ENCODE data around the gene STARD3. TPM values are rescaled to one million over a fixed set of nuclear protein-coding genes. Genes with fewer than 3 reads are reported as not detected.

Gene STARD3
- polyA plus RNA-seq, 1 donor from 2014 or later, result 105 TPM

- Histone ChIP-seq H3K27me3 (ENCODE audit: insufficient read depth, low read depth, low read length) (peaks cover 63% of the 10 kb centered on the region), H3K27ac (ENCODE audit: low read length) (no peak overlapping the region), H2AFZ (ENCODE audit: low read depth, low read length) (no peak overlapping the region), H3K4me2 (ENCODE audit: low read length) (no peak overlapping the region), H3K9me3 (ENCODE audit: low read length) (no peaks in the 10 kb centered on the region), H3K9me2 (ENCODE audit: insufficient read depth, low read length) (no peaks in the 10 kb centered on the region), H3K79me2 (replicated peaks; ENCODE audit: insufficient read depth, low read length) (no peaks in the 10 kb centered on the region), H3K4me3 (ENCODE audit: low read length) (no peak overlapping the region), H3K9ac (ENCODE audit: low read length) (no peak overlapping the region), H4K20me1 (ENCODE audit: insufficient read depth) (no peaks in the 10 kb centered on the region), H3K36me3 (ENCODE audit: insufficient read depth, low read length) (no peaks in the 10 kb centered on the region), H3F3A (ENCODE audit: insufficient read depth, low read length, poor library complexity, severe bottlenecking) (no peaks in the 10 kb centered on the region)
- TF ChIP-seq REST (IDR thresholded peaks at IDR 0.05; ENCODE audit: borderline replicate concordance) (peak; percentile 35), TAF1 (IDR thresholded peaks at IDR 0.05; ENCODE audit: low read depth) (no peak)
Observed at GRCh38 chr17:39591958-39592954, 44.7 kb upstream of the STARD3 start.

- Histone ChIP-seq H4K20me1 (ENCODE audit: insufficient read depth) (no peaks in the 10 kb centered on the region), H3K27me3 (ENCODE audit: insufficient read depth, low read depth, low read length) (peaks cover 75% of the 10 kb centered on the region), H3K27ac (ENCODE audit: low read length) (no peak overlapping the region), H3F3A (ENCODE audit: insufficient read depth, low read length, poor library complexity, severe bottlenecking) (no peaks in the 10 kb centered on the region), H3K9me2 (ENCODE audit: insufficient read depth, low read length) (no peaks in the 10 kb centered on the region), H3K36me3 (ENCODE audit: insufficient read depth, low read length) (no peaks in the 10 kb centered on the region), H3K4me3 (ENCODE audit: low read length) (no peak overlapping the region), H3K9ac (ENCODE audit: low read length) (no peak overlapping the region), H3K9me3 (ENCODE audit: low read length) (no peaks in the 10 kb centered on the region), H3K4me2 (ENCODE audit: low read length) (no peak overlapping the region), H2AFZ (ENCODE audit: low read depth, low read length) (no peak overlapping the region), H3K79me2 (replicated peaks; ENCODE audit: insufficient read depth, low read length) (no peaks in the 10 kb centered on the region)
- TF ChIP-seq REST (IDR thresholded peaks at IDR 0.05; ENCODE audit: borderline replicate concordance), result no peak
- TF ChIP-seq EZH2 (IDR thresholded peaks at IDR 0.05; ENCODE audit: borderline replicate concordance, insufficient read depth, low read length, poor library complexity, severe bottlenecking), result no peak
- TF ChIP-seq POLR2AphosphoS5 (IDR thresholded peaks at IDR 0.05), result no peak
- TF ChIP-seq, protein P1, sequence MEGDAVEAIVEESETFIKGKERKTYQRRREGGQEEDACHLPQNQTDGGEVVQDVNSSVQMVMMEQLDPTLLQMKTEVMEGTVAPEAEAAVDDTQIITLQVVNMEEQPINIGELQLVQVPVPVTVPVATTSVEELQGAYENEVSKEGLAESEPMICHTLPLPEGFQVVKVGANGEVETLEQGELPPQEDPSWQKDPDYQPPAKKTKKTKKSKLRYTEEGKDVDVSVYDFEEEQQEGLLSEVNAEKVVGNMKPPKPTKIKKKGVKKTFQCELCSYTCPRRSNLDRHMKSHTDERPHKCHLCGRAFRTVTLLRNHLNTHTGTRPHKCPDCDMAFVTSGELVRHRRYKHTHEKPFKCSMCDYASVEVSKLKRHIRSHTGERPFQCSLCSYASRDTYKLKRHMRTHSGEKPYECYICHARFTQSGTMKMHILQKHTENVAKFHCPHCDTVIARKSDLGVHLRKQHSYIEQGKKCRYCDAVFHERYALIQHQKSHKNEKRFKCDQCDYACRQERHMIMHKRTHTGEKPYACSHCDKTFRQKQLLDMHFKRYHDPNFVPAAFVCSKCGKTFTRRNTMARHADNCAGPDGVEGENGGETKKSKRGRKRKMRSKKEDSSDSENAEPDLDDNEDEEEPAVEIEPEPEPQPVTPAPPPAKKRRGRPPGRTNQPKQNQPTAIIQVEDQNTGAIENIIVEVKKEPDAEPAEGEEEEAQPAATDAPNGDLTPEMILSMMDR (IDR thresholded peaks at IDR 0.05; ENCODE audit: poor library complexity, severe bottlenecking), result no peak
- TF ChIP-seq TAF1 (IDR thresholded peaks at IDR 0.05; ENCODE audit: low read depth), result no peak
- TF ChIP-seq RAD21 (conservative IDR thresholded peaks at IDR 0.05), result no peak
- no peak for TF ChIP-seq SMC3 (conservative IDR thresholded peaks at IDR 0.05; ENCODE audit: poor library complexity)
- no peak for TF ChIP-seq MXI1 (conservative IDR thresholded peaks at IDR 0.05; ENCODE audit: poor library complexity, severe bottlenecking)
- TF ChIP-seq EP300 (conservative IDR thresholded peaks at IDR 0.05; ENCODE audit: poor library complexity, severe bottlenecking), result no peak
Observed at GRCh38 chr17:39593371-39593770, 43.6 kb upstream of the STARD3 start.

Data from neural cell (in vitro differentiated cells).